Stimulated activated naive CD8-positive, alpha-beta T cell treated with anti-CD3 and anti-CD28 coated beads, Interleukin-15, Interleukin-2, amounts not matched to agents 100 ng/mL and 50 ng/mL, for 24 hours (primary cell): ENCODE results near the gene PVR.
"Not testable (repeated sequence)": the region's sequence is repeated elsewhere in the genome, so short reads cannot be mapped to it uniquely, and the experiment has no call there.

Source experiments
- H3K27ac Mint-ChIP-seq: one replicate; pipeline ENCODE4 v1.8.0; 2021; ENCODE audit warnings: mild to moderate bottlenecking, mixed read lengths
- H3K27me3 Mint-ChIP-seq: one replicate; pipeline ENCODE4 v1.8.0; 2021; ENCODE audit warnings: mixed read lengths
- H3K36me3 Mint-ChIP-seq: one replicate; pipeline ENCODE4 v1.8.0; 2021; ENCODE audit warnings: low read depth, mixed read lengths
- H3K4me1 Mint-ChIP-seq: one replicate; pipeline ENCODE4 v1.8.0; 2021; ENCODE audit warnings: low read depth, mixed read lengths
- H3K4me3 Mint-ChIP-seq: one replicate; pipeline ENCODE4 v1.8.0; 2021; ENCODE audit warnings: mild to moderate bottlenecking, mixed read lengths
- H3K9me3 Mint-ChIP-seq: one replicate; pipeline ENCODE4 v1.8.0; 2021; ENCODE audit warnings: mixed read lengths

The PVR gene

GRCh38 chr19:44643605-44644401, at the start of gene PVR:
TSS of gene PVR (plus strand) at chr19:44643910. CDS start at chr19:44644097, 187 bp downstream.
- peak within 1 kb of the TSS; percentile 82 for H3K4me3 Mint-ChIP-seq
- no peak within 1 kb of the TSS for H3K27ac Mint-ChIP-seq
- H3K27me3 Mint-ChIP-seq, result peaks cover 9% of the 10 kb centered on the region
- peaks cover 4% of the 10 kb centered on the region for H3K36me3 Mint-ChIP-seq
- no peaks in the 10 kb centered on the region for H3K9me3 Mint-ChIP-seq
- H3K4me1 Mint-ChIP-seq, result peaks cover 3% of the 10 kb centered on the region

- Mint-ChIP-seq H3K9me3 (peaks cover 3% of the 10 kb centered on the region), H3K27ac (no peak overlapping the region), H3K36me3 (no peaks in the 10 kb centered on the region), H3K4me3 (no peak overlapping the region), H3K27me3 (peaks cover 30% of the 10 kb centered on the region), H3K4me1 (no peaks in the 10 kb centered on the region)
Observed at GRCh38 chr19:44596428-44597130, 47.1 kb upstream of the PVR start.

- Mint-ChIP-seq H3K27me3 (peaks cover 27% of the 10 kb centered on the region), H3K4me3 (no peak overlapping the region), H3K9me3 (peaks cover 3% of the 10 kb centered on the region), H3K27ac (no peak overlapping the region), H3K4me1 (no peaks in the 10 kb centered on the region), H3K36me3 (no peaks in the 10 kb centered on the region)
Observed at GRCh38 chr19:44597131-44597491, 46.6 kb upstream of the PVR start.

- Mint-ChIP-seq H3K9me3 (peaks cover 3% of the 10 kb centered on the region), H3K36me3 (no peaks in the 10 kb centered on the region), H3K27ac (no peak overlapping the region), H3K27me3 (peaks cover 26% of the 10 kb centered on the region), H3K4me3 (no peak overlapping the region), H3K4me1 (no peaks in the 10 kb centered on the region)
Observed at GRCh38 chr19:44598355-44598754, 45.4 kb upstream of the PVR start.

GRCh38 chr19:44598880-44599279, 44.8 kb upstream of the PVR start:
- H3K27ac Mint-ChIP-seq, result no peak overlapping the region
- H3K27me3 Mint-ChIP-seq, result peaks cover 26% of the 10 kb centered on the region
- no peak overlapping the region for H3K4me3 Mint-ChIP-seq
- peaks cover 3% of the 10 kb centered on the region for H3K9me3 Mint-ChIP-seq
- no peaks in the 10 kb centered on the region for H3K36me3 Mint-ChIP-seq
- H3K4me1 Mint-ChIP-seq, result no peaks in the 10 kb centered on the region

GRCh38 chr19:44600466-44600865, 43.2 kb upstream of the PVR start:
- Mint-ChIP-seq H3K4me1 (no peaks in the 10 kb centered on the region), H3K27ac (no peak overlapping the region), H3K36me3 (no peaks in the 10 kb centered on the region), H3K4me3 (no peak overlapping the region), H3K27me3 (peaks cover 24% of the 10 kb centered on the region), H3K9me3 (peaks cover 3% of the 10 kb centered on the region)

- Mint-ChIP-seq H3K27me3 (peaks cover 16% of the 10 kb centered on the region), H3K4me3 (no peak overlapping the region), H3K36me3 (no peaks in the 10 kb centered on the region), H3K4me1 (peaks cover 4% of the 10 kb centered on the region), H3K9me3 (peaks cover 3% of the 10 kb centered on the region), H3K27ac (no peak overlapping the region)
Observed at GRCh38 chr19:44602081-44602480, 41.6 kb upstream of the PVR start.

- H3K36me3 Mint-ChIP-seq, result no peaks in the 10 kb centered on the region
- no peak overlapping the region for H3K4me3 Mint-ChIP-seq
- no peak overlapping the region for H3K27ac Mint-ChIP-seq
- H3K9me3 Mint-ChIP-seq, result peaks cover 3% of the 10 kb centered on the region
- H3K27me3 Mint-ChIP-seq, result peaks cover 10% of the 10 kb centered on the region
- H3K4me1 Mint-ChIP-seq, result peaks cover 13% of the 10 kb centered on the region
Observed at GRCh38 chr19:44603201-44603945, 40.3 kb upstream of the PVR start.

- Mint-ChIP-seq H3K4me3 (no peak overlapping the region), H3K27ac (no peak overlapping the region), H3K36me3 (no peaks in the 10 kb centered on the region), H3K9me3 (peaks cover 3% of the 10 kb centered on the region), H3K4me1 (peaks cover 13% of the 10 kb centered on the region), H3K27me3 (peaks cover 8% of the 10 kb centered on the region)
Observed at GRCh38 chr19:44604241-44604640, 39.5 kb upstream of the PVR start.

- Mint-ChIP-seq H3K4me3 (no peak overlapping the region), H3K4me1 (peaks cover 13% of the 10 kb centered on the region)
Observed at GRCh38 chr19:44605547-44605946, 38.2 kb upstream of the PVR start.

GRCh38 chr19:44607049-44607448, 36.7 kb upstream of the PVR start:
- Mint-ChIP-seq H3K4me3 (no peak overlapping the region), H3K4me1 (peaks cover 13% of the 10 kb centered on the region), H3K27ac (no peak overlapping the region), H3K9me3 (no peaks in the 10 kb centered on the region), H3K27me3 (peaks cover 3% of the 10 kb centered on the region), H3K36me3 (no peaks in the 10 kb centered on the region)

More at GRCh38 chr19:44605547-44605946, 38.2 kb upstream of the PVR start:
- Mint-ChIP-seq H3K9me3 (no peaks in the 10 kb centered on the region), H3K27ac (no peak overlapping the region), H3K36me3 (no peaks in the 10 kb centered on the region), H3K27me3 (peaks cover 3% of the 10 kb centered on the region)

- no peaks in the 10 kb centered on the region for H3K9me3 Mint-ChIP-seq
- no peak overlapping the region for H3K27ac Mint-ChIP-seq
- H3K36me3 Mint-ChIP-seq, result no peaks in the 10 kb centered on the region
- H3K27me3 Mint-ChIP-seq, result peaks cover 1% of the 10 kb centered on the region
- H3K4me1 Mint-ChIP-seq, result peaks cover 13% of the 10 kb centered on the region
- H3K4me3 Mint-ChIP-seq, result no peak overlapping the region
Observed at GRCh38 chr19:44607917-44608316, 35.8 kb upstream of the PVR start.

GRCh38 chr19:44608391-44608821, 35.3 kb upstream of the PVR start:
- no peaks in the 10 kb centered on the region for H3K36me3 Mint-ChIP-seq
- H3K4me3 Mint-ChIP-seq, result no peak overlapping the region
- H3K9me3 Mint-ChIP-seq, result no peaks in the 10 kb centered on the region
- no peaks in the 10 kb centered on the region for H3K27me3 Mint-ChIP-seq
- H3K4me1 Mint-ChIP-seq, result peaks cover 13% of the 10 kb centered on the region
- no peak overlapping the region for H3K27ac Mint-ChIP-seq

GRCh38 chr19:44609219-44609618, 34.5 kb upstream of the PVR start:
- Mint-ChIP-seq H3K4me3 (no peak overlapping the region), H3K36me3 (no peaks in the 10 kb centered on the region), H3K27ac (no peak overlapping the region), H3K4me1 (peaks cover 13% of the 10 kb centered on the region), H3K27me3 (no peaks in the 10 kb centered on the region), H3K9me3 (no peaks in the 10 kb centered on the region)

GRCh38 chr19:44610497-44610896, 33.2 kb upstream of the PVR start:
- H3K27ac Mint-ChIP-seq, H3K9me3 Mint-ChIP-seq, H3K27me3 Mint-ChIP-seq, H3K36me3 Mint-ChIP-seq, H3K4me3 Mint-ChIP-seq: not testable (repeated sequence)
- H3K4me1 Mint-ChIP-seq, result peaks cover 13% of the 10 kb centered on the region
